Coronary artery (tissue), 2 donors: ENCODE results near the gene SCAPER.
"Not testable (repeated sequence)": the region's sequence is repeated elsewhere in the genome, so short reads cannot be mapped to it uniquely, and the experiment has no call there.

Experiments used
- DNase-seq: peaks from one replicate; pipeline ENCODE4 v3.0.0-alpha.2; 2017; ENCODE audit warnings: low spot score
- H3K27ac ChIP-seq, 2 donors: fragments of 200-600 bp; sonication (generic); one replicate each; pipeline ENCODE4 v1.5.1; 2016 to 2019
- H3K4me3 ChIP-seq: fragments of 200-600 bp; sonication (generic); 2 replicates; pipeline ENCODE4 v1.5.1; 2016; ENCODE audit warnings: mild to moderate bottlenecking, moderate library complexity
- TF ChIP-seq, protein P1 (sequence below): fragments of 200-600 bp; sonication (generic); IDR thresholded peaks from one replicate; pipeline ENCODE4 v1.5.1; 2019; ENCODE audit warnings: antibody characterized with exemption

Gene SCAPER

DNA sequence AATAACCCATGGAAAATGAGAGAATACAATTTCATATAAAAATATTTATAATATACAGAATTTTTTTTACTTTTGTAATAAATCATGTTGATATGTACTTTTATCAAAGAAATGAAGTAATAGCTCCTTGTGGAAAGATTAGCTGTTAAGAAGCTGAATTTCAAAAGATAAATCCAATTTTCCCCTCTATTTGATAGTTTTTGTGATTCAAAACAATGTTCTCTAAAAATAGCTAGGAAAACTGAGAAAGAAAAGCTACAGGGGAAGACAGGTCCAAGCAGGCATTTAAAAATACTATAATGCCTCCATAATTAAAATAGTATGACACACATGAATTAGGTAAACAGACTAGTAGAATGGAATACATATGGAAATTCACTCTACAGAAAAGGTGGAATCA lies 44.9 kb downstream of the SCAPER start:
- no peak for DNase-seq
- TF ChIP-seq, protein P1, sequence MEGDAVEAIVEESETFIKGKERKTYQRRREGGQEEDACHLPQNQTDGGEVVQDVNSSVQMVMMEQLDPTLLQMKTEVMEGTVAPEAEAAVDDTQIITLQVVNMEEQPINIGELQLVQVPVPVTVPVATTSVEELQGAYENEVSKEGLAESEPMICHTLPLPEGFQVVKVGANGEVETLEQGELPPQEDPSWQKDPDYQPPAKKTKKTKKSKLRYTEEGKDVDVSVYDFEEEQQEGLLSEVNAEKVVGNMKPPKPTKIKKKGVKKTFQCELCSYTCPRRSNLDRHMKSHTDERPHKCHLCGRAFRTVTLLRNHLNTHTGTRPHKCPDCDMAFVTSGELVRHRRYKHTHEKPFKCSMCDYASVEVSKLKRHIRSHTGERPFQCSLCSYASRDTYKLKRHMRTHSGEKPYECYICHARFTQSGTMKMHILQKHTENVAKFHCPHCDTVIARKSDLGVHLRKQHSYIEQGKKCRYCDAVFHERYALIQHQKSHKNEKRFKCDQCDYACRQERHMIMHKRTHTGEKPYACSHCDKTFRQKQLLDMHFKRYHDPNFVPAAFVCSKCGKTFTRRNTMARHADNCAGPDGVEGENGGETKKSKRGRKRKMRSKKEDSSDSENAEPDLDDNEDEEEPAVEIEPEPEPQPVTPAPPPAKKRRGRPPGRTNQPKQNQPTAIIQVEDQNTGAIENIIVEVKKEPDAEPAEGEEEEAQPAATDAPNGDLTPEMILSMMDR = no peak
- H3K27ac ChIP-seq = no peak overlapping the region
- H3K4me3 ChIP-seq = no peak overlapping the region

DNA sequence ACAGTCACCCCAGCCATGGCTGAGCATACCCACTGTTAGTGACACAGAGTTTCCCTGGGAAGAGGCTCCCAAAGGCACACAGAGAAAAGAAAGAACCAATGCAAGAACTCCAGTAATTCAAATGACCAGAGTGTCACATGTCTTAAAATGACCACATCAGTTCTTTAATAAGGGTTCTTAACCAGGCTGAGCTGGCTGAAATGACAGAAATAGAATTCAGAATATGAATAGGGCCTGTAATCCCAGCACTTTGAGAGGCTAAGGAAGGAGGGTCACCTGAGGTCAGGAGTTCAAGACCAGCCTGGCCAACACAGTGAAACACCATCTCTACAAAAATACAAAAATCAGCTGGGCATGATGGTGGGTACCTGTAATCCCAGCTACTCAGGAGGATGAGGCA lies 54.8 kb downstream of the SCAPER start:
- not testable (repeated sequence) for DNase-seq, H3K4me3 ChIP-seq, H3K27ac ChIP-seq

DNA sequence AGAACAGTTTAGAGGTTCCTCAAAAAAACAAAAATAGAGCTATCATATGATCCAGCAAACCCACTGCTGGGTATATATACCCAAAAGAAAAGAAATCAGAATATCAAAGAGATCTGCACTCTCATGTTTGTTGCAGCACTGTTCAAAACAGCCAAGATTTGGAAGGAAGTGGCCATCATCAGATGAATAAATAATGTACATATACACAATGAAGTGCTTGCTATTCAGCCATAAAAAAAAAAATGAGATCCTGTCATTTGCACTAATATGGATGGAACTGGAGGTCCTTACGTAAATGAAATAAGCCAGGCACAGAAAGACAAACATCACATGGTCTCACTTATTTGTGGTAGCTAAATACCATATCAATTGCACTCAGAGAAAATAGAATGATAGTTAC lies 58.4 kb downstream of the SCAPER start:
- Histone ChIP-seq H3K4me3 (no peak overlapping the region), H3K27ac (no peak overlapping the region)
- no peak for DNase-seq
- TF ChIP-seq, protein P1 = no peak

GRCh38 chr15:76844096-76844495 lies 61.0 kb downstream of the SCAPER start:
- DNase-seq = no peak

DNA sequence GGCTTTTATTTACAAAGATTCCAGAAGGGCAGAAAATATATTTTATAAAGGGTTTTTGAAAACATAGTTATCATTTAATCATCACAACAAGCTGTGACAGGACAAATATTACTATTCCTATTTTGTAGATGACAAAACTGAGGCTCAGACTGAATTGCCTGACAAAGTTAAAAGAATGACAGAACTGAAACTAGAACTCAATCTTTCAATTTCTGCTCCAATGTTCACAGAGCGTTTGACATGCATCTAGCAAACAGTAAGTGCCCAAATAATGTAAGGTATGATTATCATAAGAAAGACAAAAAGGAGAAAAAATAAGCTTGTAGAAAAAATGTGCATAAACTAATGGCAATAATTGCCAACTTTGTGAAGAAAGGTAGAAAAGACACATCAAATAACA lies 61.9 kb downstream of the SCAPER start:
- Histone ChIP-seq H3K4me3 (no peak overlapping the region), H3K27ac (no peak overlapping the region)
- DNase-seq = no peak
- TF ChIP-seq, protein P1 = no peak

More at GRCh38 chr15:76844096-76844495, 61.0 kb downstream of the SCAPER start:
- TF ChIP-seq, protein P1 = no peak
- Histone ChIP-seq H3K27ac (no peak overlapping the region), H3K4me3 (no peak overlapping the region)

GRCh38 chr15:76840830-76841460 lies 64.2 kb downstream of the SCAPER start:
- H3K27ac ChIP-seq = no peak overlapping the region
- no peak for DNase-seq
- H3K4me3 ChIP-seq = no peak overlapping the region
- TF ChIP-seq, protein P1 = no peak

- TF ChIP-seq, protein P1 = no peak
These were observed 66.0 kb downstream of the SCAPER start for GRCh38 chr15:76839173-76839572.

More at GRCh38 chr15:76839173-76839572, 66.0 kb downstream of the SCAPER start:
- H3K4me3 ChIP-seq = no peak overlapping the region
- no peak overlapping the region for H3K27ac ChIP-seq
- DNase-seq = no peak
